Panc1 (cell line): ENCODE measurements around the gene OPN3. TPM values are rescaled to one million over a fixed set of nuclear protein-coding genes. Genes with fewer than 3 reads are reported as not detected.

Experiments used
- ATAC-seq: fragments of 200-7000 bp; cut with Tn5 transposase; 2 replicates; pipeline ENCODE4 v1.9.1; 2020; ENCODE audit warnings: mild to moderate bottlenecking, moderate library complexity
- BruUV-seq: library from RNA; stranded (reverse); fragments of 400-500 nt; replicated peaks from 2 replicates; lab custom pipeline; 2021; lab: Mats Ljungman, UMichigan
- CTCF ChIA-PET: fragments of 300-600 bp; sonication (Branson Sonifier 250); formaldehyde crosslinking; loops from one replicate; lab custom pipeline; 2022; ENCODE audit warnings: antibody characterized with exemption; lab: Charles Lee
- POLR2A ChIA-PET: fragments of 300-600 bp; sonication (Branson Sonifier 250); formaldehyde crosslinking; loops from one replicate; lab custom pipeline; 2022; ENCODE audit warnings: antibody characterized with exemption; lab: Charles Lee
- DNase-seq: peaks from one replicate; pipeline ENCODE4 v3.0.0-alpha.2; 2010; ENCODE audit warnings: low read depth, low spot score
- H3K27ac ChIP-seq: 2 replicates; pipeline ENCODE4 v1.5.1; 2011; ENCODE audit warnings: mild to moderate bottlenecking, low read length, inconsistent platforms
- H3K27me3 ChIP-seq: fragments of 200-500 bp; sonication (Bioruptor generic); 2 replicates; pipeline ENCODE4 v1.6.0; 2014; ENCODE audit warnings: low read length, inconsistent platforms; ENCODE audit not compliant: control insufficient read depth, insufficient read depth
- H3K36me3 ChIP-seq: fragments of 200-500 bp; sonication (Bioruptor generic); 2 replicates; pipeline ENCODE4 v1.5.1; 2014; ENCODE audit warnings: inconsistent platforms, mild to moderate bottlenecking, low read length, moderate library complexity; ENCODE audit not compliant: control insufficient read depth, insufficient read depth
- H3K4me1 ChIP-seq: 2 replicates; pipeline ENCODE4 v1.5.1; 2011; ENCODE audit warnings: inconsistent platforms, mild to moderate bottlenecking, low read length, moderate library complexity; ENCODE audit not compliant: control insufficient read depth, insufficient read depth
- H3K4me3 ChIP-seq, 2 experiments: 2 replicates each; pipeline ENCODE4 v1.5.1; 2011 to 2012; ENCODE audit warnings: low read depth in 2 of 2, low read length in 2 of 2, mild to moderate bottlenecking in 2 of 2, inconsistent platforms in 1 of 2, moderate library complexity in 1 of 2
- H3K9me3 ChIP-seq: fragments of 200-500 bp; sonication (Bioruptor generic); 2 replicates; pipeline ENCODE4 v1.5.1; 2014; ENCODE audit warnings: low read depth, mild to moderate bottlenecking, inconsistent platforms, low read length, moderate library complexity; ENCODE audit not compliant: control insufficient read depth, insufficient read depth
- POLR2AphosphoS5 ChIP-seq: IDR thresholded peaks from 2 replicates; pipeline ENCODE4 v1.6.1; 2012; ENCODE audit warnings: mild to moderate bottlenecking, low read depth, low read length, moderate library complexity
- SIN3A ChIP-seq: IDR thresholded peaks from 2 replicates; pipeline ENCODE4 v1.6.1; 2012; ENCODE audit warnings: low read depth, mild to moderate bottlenecking, low read length, moderate library complexity, borderline replicate concordance; ENCODE audit not compliant: insufficient read depth
- TCF7L2 ChIP-seq: IDR thresholded peaks from 2 replicates; pipeline ENCODE4 v1.6.1; 2011; ENCODE audit warnings: mild to moderate bottlenecking, low read depth, low read length, inconsistent platforms
- in situ Hi-C: cut with HindIII; loops from 2 replicates; pipeline ENCODE4 v1.10.0; 2016; ENCODE audit warnings: low sequenced_read_pairs, low pct_unique_long_range_greater_than_20kb
- intact Hi-C: fragments of 100-400 bp; cut with micrococcal nuclease; formaldehyde crosslinking; loops from one replicate; pipeline ENCODE4 v1.10.0; 2022; ENCODE audit not compliant: unreplicated experiment
- total RNA-seq: library from RNA; stranded (reverse); gene quantifications from one replicate; pipeline ENCODE4 v1.2.1, GENCODE V29; 2021; ENCODE audit not compliant: unreplicated experiment
- TF ChIP-seq, protein P1 (sequence below): fragments of 450-650 bp; IDR thresholded peaks from 2 replicates; pipeline ENCODE4 v1.5.1; 2017; ENCODE audit warnings: mild to moderate bottlenecking
- TF ChIP-seq, protein P2 (sequence below), 2 experiments: IDR thresholded peaks; 2 replicates each; pipeline ENCODE4 v1.6.1; 2011 to 2012; ENCODE audit warnings: low read depth in 2 of 2, control low read depth in 1 of 2, low read length in 1 of 2, mild to moderate bottlenecking in 1 of 2, moderate library complexity in 1 of 2; ENCODE audit not compliant: insufficient read depth in 1 of 2

The OPN3 gene
- total RNA-seq, 1 experiment from 2014 or later = 34.0 TPM

DNA sequence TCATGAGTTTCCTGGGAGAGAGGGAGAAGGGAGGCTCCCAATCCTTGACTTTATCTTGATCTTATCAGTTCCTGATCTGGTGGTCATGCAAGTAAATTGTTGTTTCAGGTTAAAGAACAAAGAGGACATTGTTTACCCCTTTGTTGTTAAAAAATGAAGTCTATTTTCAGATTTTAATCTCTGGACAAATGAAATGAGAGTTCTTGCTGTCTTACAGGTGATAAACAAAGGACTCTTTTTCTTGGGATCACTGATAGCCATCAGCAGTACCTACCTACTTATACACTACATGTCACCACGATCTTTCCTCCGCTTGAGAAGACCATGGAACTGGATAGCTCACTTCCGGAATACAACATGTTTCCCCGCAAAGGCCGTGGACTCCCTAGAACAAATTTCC lies 48.4 kb downstream of the OPN3 start:
- intact Hi-C loops (no loop called here), in situ Hi-C loops (no loop called here)
- TF ChIP-seq TCF7L2 (peak; percentile 67), POLR2AphosphoS5 (no peak)
- CTCF ChIA-PET = no interaction called here
- peaks cover 14% of the 10 kb centered on the region for H3K4me1 ChIP-seq
- ATAC-seq (peak; percentile 66), DNase-seq (no peak)
- H3K36me3 ChIP-seq = no peaks in the 10 kb centered on the region
- no TSS peak for BruUV-seq
- no peak overlapping the region for H3K4me3 ChIP-seq
- no peaks in the 10 kb centered on the region for H3K27me3 ChIP-seq
- no peaks in the 10 kb centered on the region for H3K9me3 ChIP-seq
- H3K27ac ChIP-seq = peak overlapping the region; percentile 73
- POLR2A ChIA-PET = no interaction called here

DNA sequence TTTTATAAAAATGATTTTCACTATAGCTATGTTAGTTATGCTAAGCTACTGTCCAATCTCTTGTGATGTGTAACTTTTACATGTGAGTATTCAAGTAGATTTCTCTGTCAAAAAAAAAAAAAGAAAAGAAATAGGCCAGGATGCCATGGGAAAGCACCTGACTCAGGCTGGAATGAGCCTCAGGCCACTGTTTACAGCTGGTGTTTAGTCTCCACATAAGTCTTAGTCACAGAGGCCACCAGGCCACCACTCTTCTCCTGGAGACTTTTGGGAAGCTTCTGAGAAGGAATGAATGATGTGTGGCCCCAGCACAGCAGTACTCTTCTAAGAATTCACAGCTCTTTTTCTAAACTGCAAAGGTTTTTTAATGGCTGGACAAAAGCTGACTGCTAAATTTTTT lies 48.9 kb downstream of the OPN3 start:
- ChIA-PET CTCF (interaction anchor here (0.7 kb wide), 1 partner anchor 123 kb away, joined by 5 read pairs; no protein-coding TSS in a partner anchor), POLR2A (no interaction called here)
- Histone ChIP-seq H3K9me3 (no peaks in the 10 kb centered on the region), H3K36me3 (no peaks in the 10 kb centered on the region), H3K4me3 (no peak overlapping the region), H3K4me1 (peaks cover 14% of the 10 kb centered on the region), H3K27me3 (no peaks in the 10 kb centered on the region), H3K27ac (peak overlapping the region; percentile 73)
- intact Hi-C loops = no loop called here
- no peak for DNase-seq
- in situ Hi-C loops = no loop called here
- TF ChIP-seq, protein P1, sequence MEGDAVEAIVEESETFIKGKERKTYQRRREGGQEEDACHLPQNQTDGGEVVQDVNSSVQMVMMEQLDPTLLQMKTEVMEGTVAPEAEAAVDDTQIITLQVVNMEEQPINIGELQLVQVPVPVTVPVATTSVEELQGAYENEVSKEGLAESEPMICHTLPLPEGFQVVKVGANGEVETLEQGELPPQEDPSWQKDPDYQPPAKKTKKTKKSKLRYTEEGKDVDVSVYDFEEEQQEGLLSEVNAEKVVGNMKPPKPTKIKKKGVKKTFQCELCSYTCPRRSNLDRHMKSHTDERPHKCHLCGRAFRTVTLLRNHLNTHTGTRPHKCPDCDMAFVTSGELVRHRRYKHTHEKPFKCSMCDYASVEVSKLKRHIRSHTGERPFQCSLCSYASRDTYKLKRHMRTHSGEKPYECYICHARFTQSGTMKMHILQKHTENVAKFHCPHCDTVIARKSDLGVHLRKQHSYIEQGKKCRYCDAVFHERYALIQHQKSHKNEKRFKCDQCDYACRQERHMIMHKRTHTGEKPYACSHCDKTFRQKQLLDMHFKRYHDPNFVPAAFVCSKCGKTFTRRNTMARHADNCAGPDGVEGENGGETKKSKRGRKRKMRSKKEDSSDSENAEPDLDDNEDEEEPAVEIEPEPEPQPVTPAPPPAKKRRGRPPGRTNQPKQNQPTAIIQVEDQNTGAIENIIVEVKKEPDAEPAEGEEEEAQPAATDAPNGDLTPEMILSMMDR = no peak
- TF ChIP-seq POLR2AphosphoS5 = peak; percentile 25; the same call in 1 of the 2 replicates
- peak; percentile 93 for ATAC-seq
- no TSS peak for BruUV-seq

DNA sequence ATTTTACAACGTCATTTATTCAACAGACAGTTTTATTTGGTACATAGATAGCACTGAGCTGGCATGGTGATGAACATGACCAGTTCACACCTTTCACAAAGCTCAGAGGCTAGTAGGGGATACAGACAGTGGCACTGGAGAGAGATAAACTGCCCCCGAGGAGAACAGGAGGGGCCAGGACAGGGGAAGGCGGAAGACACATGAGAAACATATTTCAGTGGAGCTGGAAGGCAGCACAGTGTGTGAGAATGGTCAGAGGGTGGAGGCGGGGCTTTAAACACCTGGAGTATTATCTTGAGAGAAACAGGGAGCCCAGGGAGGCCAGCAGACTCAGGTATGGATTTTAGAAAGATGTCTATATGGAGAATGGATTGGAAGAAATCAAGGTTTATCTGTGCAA lies 49.5 kb downstream of the OPN3 start:
- H3K4me1 ChIP-seq = peaks cover 14% of the 10 kb centered on the region
- TF ChIP-seq POLR2AphosphoS5 = no peak
- TF ChIP-seq, protein P1 = no peak
- TF ChIP-seq TCF7L2 = no peak
- no peak for TF ChIP-seq SIN3A
- TF ChIP-seq, protein P2, sequence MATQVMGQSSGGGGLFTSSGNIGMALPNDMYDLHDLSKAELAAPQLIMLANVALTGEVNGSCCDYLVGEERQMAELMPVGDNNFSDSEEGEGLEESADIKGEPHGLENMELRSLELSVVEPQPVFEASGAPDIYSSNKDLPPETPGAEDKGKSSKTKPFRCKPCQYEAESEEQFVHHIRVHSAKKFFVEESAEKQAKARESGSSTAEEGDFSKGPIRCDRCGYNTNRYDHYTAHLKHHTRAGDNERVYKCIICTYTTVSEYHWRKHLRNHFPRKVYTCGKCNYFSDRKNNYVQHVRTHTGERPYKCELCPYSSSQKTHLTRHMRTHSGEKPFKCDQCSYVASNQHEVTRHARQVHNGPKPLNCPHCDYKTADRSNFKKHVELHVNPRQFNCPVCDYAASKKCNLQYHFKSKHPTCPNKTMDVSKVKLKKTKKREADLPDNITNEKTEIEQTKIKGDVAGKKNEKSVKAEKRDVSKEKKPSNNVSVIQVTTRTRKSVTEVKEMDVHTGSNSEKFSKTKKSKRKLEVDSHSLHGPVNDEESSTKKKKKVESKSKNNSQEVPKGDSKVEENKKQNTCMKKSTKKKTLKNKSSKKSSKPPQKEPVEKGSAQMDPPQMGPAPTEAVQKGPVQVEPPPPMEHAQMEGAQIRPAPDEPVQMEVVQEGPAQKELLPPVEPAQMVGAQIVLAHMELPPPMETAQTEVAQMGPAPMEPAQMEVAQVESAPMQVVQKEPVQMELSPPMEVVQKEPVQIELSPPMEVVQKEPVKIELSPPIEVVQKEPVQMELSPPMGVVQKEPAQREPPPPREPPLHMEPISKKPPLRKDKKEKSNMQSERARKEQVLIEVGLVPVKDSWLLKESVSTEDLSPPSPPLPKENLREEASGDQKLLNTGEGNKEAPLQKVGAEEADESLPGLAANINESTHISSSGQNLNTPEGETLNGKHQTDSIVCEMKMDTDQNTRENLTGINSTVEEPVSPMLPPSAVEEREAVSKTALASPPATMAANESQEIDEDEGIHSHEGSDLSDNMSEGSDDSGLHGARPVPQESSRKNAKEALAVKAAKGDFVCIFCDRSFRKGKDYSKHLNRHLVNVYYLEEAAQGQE (IDR thresholded peaks at IDR 0.05; ENCODE audit: insufficient read depth in 1 of 2, low read depth in 2 of 2, low read length in 1 of 2) = no peak
- no peak for ATAC-seq
- H3K27me3 ChIP-seq = no peaks in the 10 kb centered on the region
- no peak overlapping the region for H3K4me3 ChIP-seq
- ChIA-PET CTCF (interaction anchor here (0.7 kb wide), 1 partner anchor 123 kb away, joined by 5 read pairs; no protein-coding TSS in a partner anchor), POLR2A (no interaction called here)
- BruUV-seq = no TSS peak
- intact Hi-C loops = no loop called here
- no peaks in the 10 kb centered on the region for H3K9me3 ChIP-seq
- in situ Hi-C loops = no loop called here
- H3K36me3 ChIP-seq = no peaks in the 10 kb centered on the region
- DNase-seq = no peak
- peak overlapping the region; percentile 73 for H3K27ac ChIP-seq
